ENCODE results near the gene WDR64.
"Not testable (repeated sequence)": the region's sequence is repeated elsewhere in the genome, so short reads cannot be mapped to it uniquely, and the experiment has no call there.

DNA sequence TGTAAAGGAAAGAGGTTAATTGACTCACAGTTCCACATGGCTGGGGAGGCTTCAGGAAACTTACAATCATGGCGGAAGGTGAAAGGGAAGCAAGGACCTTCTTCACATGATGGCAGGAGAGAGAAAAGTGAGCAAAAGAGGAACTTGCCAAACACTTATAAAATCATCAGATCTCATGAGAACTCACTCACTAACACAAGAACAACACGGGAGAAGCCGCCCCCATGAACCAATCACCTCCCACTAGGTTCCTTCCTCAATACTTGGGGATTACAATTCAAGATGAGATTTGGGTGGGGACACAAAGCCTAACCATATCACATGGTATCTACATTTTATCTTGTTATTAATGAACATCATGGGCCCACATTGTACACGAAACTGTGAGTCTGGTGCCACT lies 51.7 kb downstream of the WDR64 start:
- TF ChIP-seq, protein P1, sequence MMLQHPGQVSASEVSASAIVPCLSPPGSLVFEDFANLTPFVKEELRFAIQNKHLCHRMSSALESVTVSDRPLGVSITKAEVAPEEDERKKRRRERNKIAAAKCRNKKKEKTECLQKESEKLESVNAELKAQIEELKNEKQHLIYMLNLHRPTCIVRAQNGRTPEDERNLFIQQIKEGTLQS (IDR thresholded peaks at IDR 0.05): not testable (repeated sequence)
- TF ChIP-seq, protein P2, sequence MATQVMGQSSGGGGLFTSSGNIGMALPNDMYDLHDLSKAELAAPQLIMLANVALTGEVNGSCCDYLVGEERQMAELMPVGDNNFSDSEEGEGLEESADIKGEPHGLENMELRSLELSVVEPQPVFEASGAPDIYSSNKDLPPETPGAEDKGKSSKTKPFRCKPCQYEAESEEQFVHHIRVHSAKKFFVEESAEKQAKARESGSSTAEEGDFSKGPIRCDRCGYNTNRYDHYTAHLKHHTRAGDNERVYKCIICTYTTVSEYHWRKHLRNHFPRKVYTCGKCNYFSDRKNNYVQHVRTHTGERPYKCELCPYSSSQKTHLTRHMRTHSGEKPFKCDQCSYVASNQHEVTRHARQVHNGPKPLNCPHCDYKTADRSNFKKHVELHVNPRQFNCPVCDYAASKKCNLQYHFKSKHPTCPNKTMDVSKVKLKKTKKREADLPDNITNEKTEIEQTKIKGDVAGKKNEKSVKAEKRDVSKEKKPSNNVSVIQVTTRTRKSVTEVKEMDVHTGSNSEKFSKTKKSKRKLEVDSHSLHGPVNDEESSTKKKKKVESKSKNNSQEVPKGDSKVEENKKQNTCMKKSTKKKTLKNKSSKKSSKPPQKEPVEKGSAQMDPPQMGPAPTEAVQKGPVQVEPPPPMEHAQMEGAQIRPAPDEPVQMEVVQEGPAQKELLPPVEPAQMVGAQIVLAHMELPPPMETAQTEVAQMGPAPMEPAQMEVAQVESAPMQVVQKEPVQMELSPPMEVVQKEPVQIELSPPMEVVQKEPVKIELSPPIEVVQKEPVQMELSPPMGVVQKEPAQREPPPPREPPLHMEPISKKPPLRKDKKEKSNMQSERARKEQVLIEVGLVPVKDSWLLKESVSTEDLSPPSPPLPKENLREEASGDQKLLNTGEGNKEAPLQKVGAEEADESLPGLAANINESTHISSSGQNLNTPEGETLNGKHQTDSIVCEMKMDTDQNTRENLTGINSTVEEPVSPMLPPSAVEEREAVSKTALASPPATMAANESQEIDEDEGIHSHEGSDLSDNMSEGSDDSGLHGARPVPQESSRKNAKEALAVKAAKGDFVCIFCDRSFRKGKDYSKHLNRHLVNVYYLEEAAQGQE (IDR thresholded peaks at IDR 0.05): not testable (repeated sequence)
- TF ChIP-seq JUND (IDR thresholded peaks at IDR 0.05): not testable (repeated sequence)
- TF ChIP-seq, protein P3, sequence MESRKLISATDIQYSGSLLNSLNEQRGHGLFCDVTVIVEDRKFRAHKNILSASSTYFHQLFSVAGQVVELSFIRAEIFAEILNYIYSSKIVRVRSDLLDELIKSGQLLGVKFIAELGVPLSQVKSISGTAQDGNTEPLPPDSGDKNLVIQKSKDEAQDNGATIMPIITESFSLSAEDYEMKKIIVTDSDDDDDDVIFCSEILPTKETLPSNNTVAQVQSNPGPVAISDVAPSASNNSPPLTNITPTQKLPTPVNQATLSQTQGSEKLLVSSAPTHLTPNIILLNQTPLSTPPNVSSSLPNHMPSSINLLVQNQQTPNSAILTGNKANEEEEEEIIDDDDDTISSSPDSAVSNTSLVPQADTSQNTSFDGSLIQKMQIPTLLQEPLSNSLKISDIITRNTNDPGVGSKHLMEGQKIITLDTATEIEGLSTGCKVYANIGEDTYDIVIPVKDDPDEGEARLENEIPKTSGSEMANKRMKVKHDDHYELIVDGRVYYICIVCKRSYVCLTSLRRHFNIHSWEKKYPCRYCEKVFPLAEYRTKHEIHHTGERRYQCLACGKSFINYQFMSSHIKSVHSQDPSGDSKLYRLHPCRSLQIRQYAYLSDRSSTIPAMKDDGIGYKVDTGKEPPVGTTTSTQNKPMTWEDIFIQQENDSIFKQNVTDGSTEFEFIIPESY (IDR thresholded peaks at IDR 0.05): not testable (repeated sequence)

Data from liver (tissue), 2 donors.